ENCODE measurements around the gene MYO10. TPM values are rescaled to one million over a fixed set of nuclear protein-coding genes. Genes with fewer than 3 reads are reported as not detected.

Gene MYO10
- total RNA-seq, 1 experiment from 2014 or later = 30.2 TPM

- DNase-seq (ENCODE audit: low read depth) = no peak
Measured at GRCh38 chr5:16618138-16618897, 317.8 kb downstream of the MYO10 start.

- DNase-seq (ENCODE audit: low read depth) = no peak
Measured at GRCh38 chr5:16617274-16617968, 318.7 kb downstream of the MYO10 start.

- peak; percentile 30 for DNase-seq (ENCODE audit: low read depth)
Measured at GRCh38 chr5:16616536-16617273, 319.4 kb downstream of the MYO10 start, which contains the start of gene RETREG1. RETREG1 (minus strand) TSS chr5:16616997; CDS start chr5:16616971, 26 bp downstream.

GRCh38 chr5:16615741-16616535, 320.1 kb downstream of the MYO10 start:
- no peak for DNase-seq (ENCODE audit: low read depth)

GRCh38 chr5:16612007-16612406, 324.1 kb downstream of the MYO10 start:
- DNase-seq (ENCODE audit: low read depth) = no peak
